ENCODE results near the gene ITGB1.
"Not testable (repeated sequence)": the region's sequence is repeated elsewhere in the genome, so short reads cannot be mapped to it uniquely, and the experiment has no call there.

DNA sequence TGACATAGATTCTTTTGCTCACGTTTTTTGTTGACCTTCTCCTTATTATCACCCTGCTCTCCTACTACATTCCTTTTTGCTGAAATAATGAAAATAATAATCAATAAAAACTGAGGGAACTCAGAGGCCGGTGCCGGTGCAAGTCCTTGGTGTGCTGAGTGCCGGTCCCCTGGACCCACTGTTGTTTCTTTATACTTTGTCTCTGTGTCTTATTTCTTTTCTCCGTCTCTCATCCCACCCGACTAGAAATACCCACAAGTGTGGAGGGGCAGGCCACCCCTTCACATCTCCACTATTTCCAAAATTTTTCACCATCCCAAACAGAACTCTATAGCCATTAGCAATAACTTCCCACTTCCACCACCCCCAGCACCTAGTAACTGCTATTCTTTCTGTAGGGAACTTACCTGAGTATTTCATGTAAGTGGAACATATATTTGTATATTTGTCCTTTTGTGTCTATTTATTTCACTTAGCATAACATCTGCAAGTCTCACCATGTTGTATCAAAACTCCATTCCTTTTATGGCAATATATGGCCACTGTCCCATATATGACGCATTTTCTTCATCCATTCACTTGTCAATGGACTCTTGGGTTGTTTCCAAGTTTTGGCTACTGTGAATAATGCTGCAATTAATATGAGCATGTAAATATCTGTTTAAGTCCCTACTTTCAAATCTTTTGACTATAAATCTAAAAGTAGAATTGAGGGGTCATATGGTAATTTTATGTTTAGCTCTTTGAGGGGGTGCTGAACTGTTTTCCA, 62.6 kb downstream of the ITGB1 start:
- TF ChIP-seq POLR2A (IDR thresholded peaks at IDR 0.05): not testable (repeated sequence)
- TF ChIP-seq, protein P1, sequence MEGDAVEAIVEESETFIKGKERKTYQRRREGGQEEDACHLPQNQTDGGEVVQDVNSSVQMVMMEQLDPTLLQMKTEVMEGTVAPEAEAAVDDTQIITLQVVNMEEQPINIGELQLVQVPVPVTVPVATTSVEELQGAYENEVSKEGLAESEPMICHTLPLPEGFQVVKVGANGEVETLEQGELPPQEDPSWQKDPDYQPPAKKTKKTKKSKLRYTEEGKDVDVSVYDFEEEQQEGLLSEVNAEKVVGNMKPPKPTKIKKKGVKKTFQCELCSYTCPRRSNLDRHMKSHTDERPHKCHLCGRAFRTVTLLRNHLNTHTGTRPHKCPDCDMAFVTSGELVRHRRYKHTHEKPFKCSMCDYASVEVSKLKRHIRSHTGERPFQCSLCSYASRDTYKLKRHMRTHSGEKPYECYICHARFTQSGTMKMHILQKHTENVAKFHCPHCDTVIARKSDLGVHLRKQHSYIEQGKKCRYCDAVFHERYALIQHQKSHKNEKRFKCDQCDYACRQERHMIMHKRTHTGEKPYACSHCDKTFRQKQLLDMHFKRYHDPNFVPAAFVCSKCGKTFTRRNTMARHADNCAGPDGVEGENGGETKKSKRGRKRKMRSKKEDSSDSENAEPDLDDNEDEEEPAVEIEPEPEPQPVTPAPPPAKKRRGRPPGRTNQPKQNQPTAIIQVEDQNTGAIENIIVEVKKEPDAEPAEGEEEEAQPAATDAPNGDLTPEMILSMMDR (IDR thresholded peaks at IDR 0.05): not testable (repeated sequence)

Data from heart left ventricle (tissue), 13 donors.